Measurements from ENCODE around the gene MOB3A. TPM values are rescaled to one million over a fixed set of nuclear protein-coding genes. Genes with fewer than 3 reads are reported as not detected.

Gene MOB3A
- total and polyA plus RNA-seq, 10 of the 15 experiments (the other 5 are each of a cell fraction or from before 2014, with no cell fraction given) = 7.5 to 229 (median 79.4) TPM

- Histone ChIP-seq H3K4me3 (no peak overlapping the region), H3K27ac (ENCODE audit: control insufficient read depth, insufficient read depth) (no peak overlapping the region), H3K9me3 (replicated peaks; ENCODE audit: control insufficient read depth, insufficient read depth, low read length) (no peaks in the 10 kb centered on the region), H3K27me3 (replicated peaks in 1 of 2; ENCODE audit: control insufficient read depth in 2 of 2, insufficient read depth in 2 of 2, low read length in 1 of 2) (no peaks in the 10 kb centered on the region), H2AFZ (ENCODE audit: control insufficient read depth, low read depth, low read length) (no peak overlapping the region), H3K4me1 (ENCODE audit: control insufficient read depth, insufficient read depth, low read length) (no peaks in the 10 kb centered on the region), H3K9ac (ENCODE audit: control insufficient read depth, insufficient read depth, low read length) (no peak overlapping the region), H3K36me3 (ENCODE audit: control insufficient read depth in 2 of 2, insufficient read depth in 2 of 2, low read length in 1 of 2) (peaks cover 4 to 72% of the 10 kb centered on the region in 2 experiments; a peak in 3 of 4 replicates), H4K20me1 (ENCODE audit: control insufficient read depth, insufficient read depth) (no peaks in the 10 kb centered on the region), H3K79me2 (ENCODE audit: control insufficient read depth, insufficient read depth, low read length) (no peaks in the 10 kb centered on the region), H3K4me2 (ENCODE audit: control insufficient read depth, insufficient read depth) (no peak overlapping the region)
- BruUV-seq (replicated peaks) = no TSS peak
- DNase-seq (ENCODE audit: low read depth, low spot score) (no peak), FAIRE-seq (no peak), ATAC-seq (no peak)
- WGBS (ENCODE audit: insufficient coverage, insufficient replicate concordance, low lambda C conversion rate, missing lambda C conversion rate) = 93% methylated on average over 18 of the region's 18 CpGs
- ChIA-PET RAD21 (ENCODE audit: unreplicated experiment) (no interaction called here), POLR2A (no interaction called here), CTCF (interaction anchor here (1.2 kb wide), 1 partner anchor 99 kb away, joined by 3 read pairs; no protein-coding TSS in a partner anchor), SMC1A (ENCODE audit: uncharacterized antibody, unreplicated experiment) (no interaction called here)
- TF ChIP-seq SUPT20H (IDR thresholded peaks at IDR 0.05; ENCODE audit: borderline replicate concordance, control insufficient read depth, low read depth, low read length) (no peak), POU2F2 (IDR thresholded peaks at IDR 0.05; ENCODE audit: borderline replicate concordance, low read depth, low read length) (no peak), ZZZ3 (IDR thresholded peaks at IDR 0.05; ENCODE audit: control insufficient read depth, insufficient read length, low read depth) (no peak)
- in situ Hi-C loops (cut with MboI) (no loop called here), intact Hi-C loops (cut with micrococcal nuclease; ENCODE audit: unreplicated experiment) (no loop called here)
Measured at GRCh38 chr19:2118438-2118837, 22.3 kb upstream of the MOB3A start.

DNA sequence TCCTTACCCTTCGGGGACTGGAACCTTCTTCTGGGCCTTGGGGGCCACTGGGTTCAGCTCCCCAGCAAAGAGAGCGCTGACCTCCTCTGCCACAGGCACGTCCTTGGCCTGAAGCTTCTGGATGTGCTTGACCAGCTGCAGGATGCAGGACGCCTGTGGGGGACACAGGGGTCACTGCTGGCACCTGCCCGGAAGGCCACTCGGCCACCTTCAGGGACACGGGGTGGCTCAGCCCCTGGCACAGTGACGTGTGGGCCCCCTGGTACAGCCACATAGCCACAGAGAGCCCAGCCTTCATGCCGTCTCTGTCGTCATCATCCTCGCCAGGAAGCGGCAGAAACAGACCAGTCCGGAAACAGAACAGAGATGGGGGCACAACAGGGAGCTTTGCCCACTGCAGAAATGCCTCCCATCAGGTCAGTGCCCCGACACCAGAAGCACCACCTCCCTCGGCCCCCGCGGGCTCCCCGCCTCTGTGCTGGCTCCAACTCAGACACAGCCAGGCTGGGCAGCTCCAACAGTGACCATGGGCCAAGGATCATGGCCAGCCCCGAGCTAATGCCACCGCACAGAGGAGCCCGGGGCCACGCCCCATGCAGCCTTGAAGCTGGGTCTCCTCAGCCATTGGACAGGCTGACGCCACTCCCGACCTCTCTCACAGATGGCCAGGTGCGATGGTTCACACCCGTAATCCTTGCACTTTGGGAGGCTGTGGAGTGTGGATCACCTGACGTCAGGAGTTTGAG lies 21.3 kb upstream of the MOB3A start:
- TF ChIP-seq BHLHE40 (IDR thresholded peaks at IDR 0.05; ENCODE audit: borderline replicate concordance in 1 of 2, low read depth in 2 of 2, low read length in 1 of 2) (no peak), POLR2A (IDR thresholded peaks at IDR 0.05; ENCODE audit: low read depth, low read length) (0 out of 2 replicates have a peak, but pooled peaks have one; percentile 11)
- Histone ChIP-seq H3K36me3 (ENCODE audit: control insufficient read depth in 2 of 2, insufficient read depth in 2 of 2, low read length in 1 of 2) (peaks cover 8 to 77% of the 10 kb centered on the region in 2 experiments; a peak in 3 of 4 replicates), H3K9ac (ENCODE audit: control insufficient read depth, insufficient read depth, low read length) (no peak overlapping the region), H3K27ac (ENCODE audit: control insufficient read depth, insufficient read depth) (no peak overlapping the region), H3K27me3 (replicated peaks in 1 of 2; ENCODE audit: control insufficient read depth in 2 of 2, insufficient read depth in 2 of 2, low read length in 1 of 2) (no peaks in the 10 kb centered on the region), H3K4me3 (no peak overlapping the region), H2AFZ (ENCODE audit: control insufficient read depth, low read depth, low read length) (no peak overlapping the region), H4K20me1 (ENCODE audit: control insufficient read depth, insufficient read depth) (no peaks in the 10 kb centered on the region), H3K9me3 (replicated peaks; ENCODE audit: control insufficient read depth, insufficient read depth, low read length) (no peaks in the 10 kb centered on the region), H3K4me2 (ENCODE audit: control insufficient read depth, insufficient read depth) (no peak overlapping the region), H3K79me2 (ENCODE audit: control insufficient read depth, insufficient read depth, low read length) (no peaks in the 10 kb centered on the region), H3K4me1 (ENCODE audit: control insufficient read depth, insufficient read depth, low read length) (no peaks in the 10 kb centered on the region)
- POLR2A ChIA-PET = no interaction called here
- FAIRE-seq = no peak
- DNase-seq (ENCODE audit: low read depth, low spot score) = no peak
- in situ Hi-C loops (cut with MboI) (no loop called here), intact Hi-C loops (cut with micrococcal nuclease; ENCODE audit: unreplicated experiment) (no loop called here)
- SMC1A ChIA-PET (ENCODE audit: uncharacterized antibody, unreplicated experiment) = no interaction called here
- BruUV-seq (replicated peaks) = no TSS peak
- CTCF ChIA-PET = no interaction called here
- no peak for ATAC-seq
- 91% methylated on average over 26 of the region's 27 CpGs for WGBS (ENCODE audit: insufficient coverage, insufficient replicate concordance, low lambda C conversion rate, missing lambda C conversion rate)
- RAD21 ChIA-PET (ENCODE audit: unreplicated experiment) = no interaction called here

Data from GM12878 (cell line).